Vagina (tissue), 2 donors: ENCODE measurements around the gene BTBD10. TPM values are rescaled to one million over a fixed set of nuclear protein-coding genes. Genes with fewer than 3 reads are reported as not detected.
"Not testable (repeated sequence)": the region's sequence is repeated elsewhere in the genome, so short reads cannot be mapped to it uniquely, and the experiment has no call there.

ENCODE experiments used
- DNase-seq, 2 donors: peaks; one replicate each; pipeline ENCODE4 v3.0.0-alpha.2; 2017; ENCODE audit errors: extremely low spot score in 2 of 2
- H3K27ac ChIP-seq: fragments of 200-600 bp; sonication (generic); one replicate; pipeline ENCODE4 v1.5.1; 2019
- H3K27me3 ChIP-seq: fragments of 200-600 bp; sonication (generic); one replicate; pipeline ENCODE4 v1.5.1; 2019
- H3K36me3 ChIP-seq, 2 donors: fragments of 200-600 bp; sonication (generic); one replicate each; pipeline ENCODE4 v1.5.1; 2017 to 2019
- H3K4me1 ChIP-seq: fragments of 200-600 bp; sonication (generic); one replicate; pipeline ENCODE4 v1.5.1; 2019
- H3K4me3 ChIP-seq, 2 donors: fragments of 200-600 bp; sonication (generic); 1 replicate in 1 of 2; 2 replicates in 1 of 2; pipeline ENCODE4 v1.5.1; 2016 to 2019
- H3K9me3 ChIP-seq: fragments of 200-600 bp; sonication (generic); one replicate; pipeline ENCODE4 v1.5.1; 2019
- POLR2A ChIP-seq, 2 donors: fragments of 450-650 bp; IDR thresholded peaks; one replicate each; pipeline ENCODE4 v1.6.1; 2017; ENCODE audit warnings: antibody characterized with exemption in 2 of 2, mild to moderate bottlenecking in 2 of 2, moderate library complexity in 2 of 2
- POLR2AphosphoS5 ChIP-seq, 2 donors: sonication (generic); formaldehyde crosslinking; IDR thresholded peaks; one replicate each; pipeline ENCODE4 v1.9.0; 2017; ENCODE audit warnings: antibody characterized with exemption in 2 of 2, mild to moderate bottlenecking in 2 of 2, low read depth in 1 of 2; ENCODE audit not compliant: insufficient read depth in 1 of 2
- intact Hi-C: fragments of 100-400 bp; cut with DNase I; formaldehyde crosslinking; loops from one replicate; pipeline ENCODE4 v1.15.1; 2023
- total RNA-seq: library from RNA; depleted of rRNA; stranded (reverse); fragments of >200 nt; gene quantifications from one replicate; pipeline ENCODE4 v1.2.3, GENCODE V29; 2016
- TF ChIP-seq, protein P1 (sequence below), 3 experiments: fragments of 450-650 bp in 2 of 3; fragments of 200-600 bp in 1 of 3; sonication (generic) in 1 of 3; IDR thresholded peaks; one replicate each; pipeline ENCODE4 v1.5.1; 2017 to 2019; ENCODE audit warnings: antibody characterized with exemption in 3 of 3, mild to moderate bottlenecking in 2 of 3, moderate library complexity in 2 of 3

BTBD10 gene
- total RNA-seq, 1 donor from 2014 or later, result 29.2 TPM

DNA sequence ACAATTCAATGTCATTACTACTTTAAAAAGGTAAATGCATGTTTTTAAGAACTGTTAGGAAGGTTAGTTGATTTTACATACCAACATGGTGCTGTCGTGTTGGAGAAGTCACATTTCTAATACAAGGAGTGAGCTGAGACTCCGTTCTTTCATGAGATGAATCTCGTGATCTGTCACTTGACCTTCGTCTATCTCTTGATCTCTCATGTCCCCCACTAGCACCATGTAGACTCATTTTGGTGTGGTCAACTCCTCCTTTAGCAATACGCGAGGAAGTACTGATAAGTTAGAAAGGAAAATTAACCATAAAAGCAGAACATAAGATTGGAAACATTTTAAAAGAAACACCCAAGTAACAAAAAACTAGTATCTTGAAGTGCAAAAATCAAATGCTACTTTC lies 41.5 kb downstream of the BTBD10 start:
- H3K4me3 ChIP-seq, result no peak overlapping the region
- H3K27me3 ChIP-seq, result no peaks in the 10 kb centered on the region
- H3K4me1 ChIP-seq, result no peaks in the 10 kb centered on the region
- peaks cover 0 to 10% of the 10 kb centered on the region in 2 donors for H3K36me3 ChIP-seq
- DNase-seq, result no peak
- no peak for TF ChIP-seq POLR2AphosphoS5 (IDR thresholded peaks at IDR 0.05; ENCODE audit: insufficient read depth in 1 of 2, low read depth in 1 of 2)
- TF ChIP-seq, protein P1, sequence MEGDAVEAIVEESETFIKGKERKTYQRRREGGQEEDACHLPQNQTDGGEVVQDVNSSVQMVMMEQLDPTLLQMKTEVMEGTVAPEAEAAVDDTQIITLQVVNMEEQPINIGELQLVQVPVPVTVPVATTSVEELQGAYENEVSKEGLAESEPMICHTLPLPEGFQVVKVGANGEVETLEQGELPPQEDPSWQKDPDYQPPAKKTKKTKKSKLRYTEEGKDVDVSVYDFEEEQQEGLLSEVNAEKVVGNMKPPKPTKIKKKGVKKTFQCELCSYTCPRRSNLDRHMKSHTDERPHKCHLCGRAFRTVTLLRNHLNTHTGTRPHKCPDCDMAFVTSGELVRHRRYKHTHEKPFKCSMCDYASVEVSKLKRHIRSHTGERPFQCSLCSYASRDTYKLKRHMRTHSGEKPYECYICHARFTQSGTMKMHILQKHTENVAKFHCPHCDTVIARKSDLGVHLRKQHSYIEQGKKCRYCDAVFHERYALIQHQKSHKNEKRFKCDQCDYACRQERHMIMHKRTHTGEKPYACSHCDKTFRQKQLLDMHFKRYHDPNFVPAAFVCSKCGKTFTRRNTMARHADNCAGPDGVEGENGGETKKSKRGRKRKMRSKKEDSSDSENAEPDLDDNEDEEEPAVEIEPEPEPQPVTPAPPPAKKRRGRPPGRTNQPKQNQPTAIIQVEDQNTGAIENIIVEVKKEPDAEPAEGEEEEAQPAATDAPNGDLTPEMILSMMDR (IDR thresholded peaks at IDR 0.05), result no peak
- no peaks in the 10 kb centered on the region for H3K9me3 ChIP-seq
- no peak overlapping the region for H3K27ac ChIP-seq
- intact Hi-C loops, result no loop called here

DNA sequence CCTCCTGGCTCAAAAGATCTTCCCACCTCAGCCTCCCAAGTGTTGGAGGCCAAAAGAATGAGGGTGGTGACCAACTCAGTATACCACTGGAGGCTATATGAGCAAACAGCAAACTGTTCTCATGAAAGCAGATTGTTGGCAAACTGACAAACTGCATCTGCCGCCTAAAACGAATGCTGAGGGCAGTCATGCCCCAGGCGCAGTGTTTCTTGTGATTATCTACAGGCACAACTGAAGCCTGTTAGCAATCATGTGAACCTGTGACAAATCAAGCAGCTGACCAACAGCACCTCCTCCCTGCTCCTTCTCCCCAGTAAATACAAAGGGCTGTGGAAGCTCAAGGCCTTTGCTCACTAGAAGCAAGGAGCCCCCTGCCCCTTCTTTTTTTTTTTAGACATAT lies 47.8 kb downstream of the BTBD10 start:
- Histone ChIP-seq H3K27me3 (no peaks in the 10 kb centered on the region), H3K9me3 (no peaks in the 10 kb centered on the region), H3K4me1 (no peaks in the 10 kb centered on the region), H3K27ac (no peak overlapping the region), H3K36me3 (peaks cover 0 to 56% of the 10 kb centered on the region in 2 donors), H3K4me3 (no peak overlapping the region)
- no peak for DNase-seq
- intact Hi-C loops, result no loop called here
- TF ChIP-seq, protein P1 (IDR thresholded peaks at IDR 0.05), result no peak
- TF ChIP-seq POLR2AphosphoS5 (IDR thresholded peaks at IDR 0.05; ENCODE audit: insufficient read depth in 1 of 2, low read depth in 1 of 2) (no peak), POLR2A (IDR thresholded peaks at IDR 0.05) (no peak)

DNA sequence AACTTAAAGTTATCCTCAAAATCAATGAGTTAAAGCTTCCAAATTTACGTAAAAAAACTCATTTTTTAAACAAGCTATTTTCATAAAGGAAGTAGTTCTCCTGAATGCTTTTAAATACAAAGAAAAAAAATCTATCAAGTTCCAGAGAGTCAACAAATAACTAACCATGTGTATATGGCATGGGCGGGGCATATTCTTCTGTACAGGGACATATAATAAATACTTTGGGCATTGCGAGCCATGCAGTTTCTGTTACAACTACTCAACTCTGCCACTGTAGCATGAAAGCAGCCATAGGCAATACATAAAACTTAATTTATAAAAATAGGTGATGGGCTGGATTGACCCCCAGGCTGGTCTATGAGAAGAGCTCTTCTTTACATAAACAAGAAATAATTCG lies 57.8 kb downstream of the BTBD10 start:
- no peaks in the 10 kb centered on the region for H3K9me3 ChIP-seq
- H3K27ac ChIP-seq, result no peak overlapping the region
- H3K4me1 ChIP-seq, result no peaks in the 10 kb centered on the region
- TF ChIP-seq POLR2A (IDR thresholded peaks at IDR 0.05), result no peak
- TF ChIP-seq, protein P1 (IDR thresholded peaks at IDR 0.05), result no peak
- TF ChIP-seq POLR2AphosphoS5 (IDR thresholded peaks at IDR 0.05; ENCODE audit: insufficient read depth in 1 of 2, low read depth in 1 of 2), result no peak
- intact Hi-C loops, result no loop called here
- H3K4me3 ChIP-seq, result no peak overlapping the region
- H3K27me3 ChIP-seq, result no peaks in the 10 kb centered on the region
- peaks cover 0 to 46% of the 10 kb centered on the region in 2 donors for H3K36me3 ChIP-seq
- no peak for DNase-seq

DNA sequence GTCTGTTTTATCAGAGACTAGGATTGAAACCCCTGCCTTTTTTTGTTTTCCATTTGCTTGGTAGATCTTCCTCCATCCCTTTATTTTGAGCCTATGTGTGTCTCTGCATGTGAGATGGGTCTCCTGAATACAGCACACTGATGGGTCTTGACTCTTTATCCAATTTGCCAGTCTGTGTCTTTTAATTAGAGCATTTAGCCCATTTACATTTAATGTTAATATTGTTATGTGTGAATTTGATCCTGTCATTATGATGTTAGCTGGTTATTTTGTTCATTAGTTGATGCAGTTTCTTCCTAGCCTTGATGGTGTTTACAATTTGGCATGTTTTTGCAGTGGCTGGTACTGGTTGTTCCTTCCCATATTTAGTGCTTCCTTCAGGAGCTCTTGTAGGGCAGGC lies 64.7 kb downstream of the BTBD10 start:
- H3K4me3 ChIP-seq, H3K4me1 ChIP-seq, H3K27ac ChIP-seq, DNase-seq, intact Hi-C loops, H3K27me3 ChIP-seq, H3K9me3 ChIP-seq: not testable (repeated sequence)
- H3K36me3 ChIP-seq, result peaks cover 0 to 34% of the 10 kb centered on the region in 2 donors

DNA sequence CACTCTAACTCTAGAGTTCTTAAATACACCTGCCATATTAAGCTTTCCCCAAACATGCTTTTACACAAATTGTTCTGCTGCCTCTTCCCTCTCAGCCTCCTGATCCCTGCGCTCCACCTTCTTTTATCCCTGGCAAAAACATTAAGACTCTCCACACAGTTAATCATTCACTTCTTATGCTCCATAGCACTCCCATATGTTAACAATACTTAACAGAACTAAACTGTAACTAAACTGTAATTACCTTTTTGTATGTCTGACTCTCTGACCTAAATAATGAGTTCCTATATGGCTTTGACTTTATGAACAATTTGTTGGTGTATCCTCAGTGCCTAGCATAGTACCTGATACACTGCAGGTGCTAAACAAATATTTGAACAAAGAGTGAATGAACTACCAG lies 71.8 kb downstream of the BTBD10 start:
- H3K27me3 ChIP-seq, result no peaks in the 10 kb centered on the region
- no peak overlapping the region for H3K27ac ChIP-seq
- TF ChIP-seq POLR2AphosphoS5 (IDR thresholded peaks at IDR 0.05; ENCODE audit: insufficient read depth in 1 of 2, low read depth in 1 of 2), result no peak
- no peak for TF ChIP-seq POLR2A (IDR thresholded peaks at IDR 0.05)
- TF ChIP-seq, protein P1 (IDR thresholded peaks at IDR 0.05), result no peak
- H3K9me3 ChIP-seq, result no peaks in the 10 kb centered on the region
- intact Hi-C loops, result no loop called here
- DNase-seq, result no peak
- H3K36me3 ChIP-seq, result peaks cover 0 to 26% of the 10 kb centered on the region in 2 donors
- H3K4me3 ChIP-seq, result no peak overlapping the region
- H3K4me1 ChIP-seq, result no peaks in the 10 kb centered on the region

GRCh38 chr11:13388741-13389140 lies 74.3 kb downstream of the BTBD10 start:
- Histone ChIP-seq H3K27ac (no peak overlapping the region), H3K4me1 (no peaks in the 10 kb centered on the region), H3K4me3 (no peak overlapping the region), H3K27me3 (no peaks in the 10 kb centered on the region), H3K36me3 (peaks cover 0 to 27% of the 10 kb centered on the region in 2 donors), H3K9me3 (no peaks in the 10 kb centered on the region)
- intact Hi-C loops, result no loop called here
- TF ChIP-seq, protein P1 (IDR thresholded peaks at IDR 0.05), result no peak
- TF ChIP-seq POLR2AphosphoS5 (IDR thresholded peaks at IDR 0.05; ENCODE audit: insufficient read depth in 1 of 2, low read depth in 1 of 2) (no peak), POLR2A (IDR thresholded peaks at IDR 0.05) (no peak)
- DNase-seq, result no peak
